OCI-LY3 (cell line): ENCODE results near the gene ABCB8.
A peak's percentile ranks its signal among the peaks of the same experiment; 100 is the strongest.

ENCODE experiments used
- H2AFZ ChIP-seq: fragments of 200-600, 300-600 bp; shearing (Covaris generic); 2 replicates; pipeline ENCODE4 v1.6.0; 2014; ENCODE audit warnings: antibody characterized with exemption, low read depth, low read length
- H3K27ac ChIP-seq: fragments of 200-600, 300-600 bp; sonication (generic); 2 replicates; pipeline ENCODE4 v1.5.1; 2014; ENCODE audit warnings: mild to moderate bottlenecking, low read length, moderate library complexity, mixed read lengths
- H3K27me3 ChIP-seq: fragments of 200-600, 300-600 bp; sonication (generic); 2 replicates; pipeline ENCODE4 v1.6.1; 2014; ENCODE audit warnings: low read depth, low read length, mixed read lengths
- H3K36me3 ChIP-seq: fragments of 200-600, 300-600 bp; sonication (generic); replicated peaks from 2 replicates; pipeline ENCODE3; 2014; ENCODE audit warnings: low read depth, low read length, mixed read lengths
- H3K4me1 ChIP-seq: fragments of 300-600, 200-600 bp; sonication (generic); 2 replicates; pipeline ENCODE4 v1.6.1; 2014; ENCODE audit warnings: low read length, mixed read lengths
- H3K4me2 ChIP-seq: fragments of 200-600, 300-600 bp; sonication (generic); 2 replicates; pipeline ENCODE4 v1.6.1; 2014; ENCODE audit warnings: low read length, mixed read lengths
- H3K4me3 ChIP-seq: fragments of 300-600, 200-600 bp; sonication (generic); 2 replicates; pipeline ENCODE4 v1.5.1; 2014; ENCODE audit warnings: antibody characterized with exemption, mild to moderate bottlenecking, low read length, moderate library complexity
- H3K79me2 ChIP-seq: fragments of 300-600, 200-600 bp; shearing (Covaris generic); 2 replicates; pipeline ENCODE4 v1.6.1; 2014; ENCODE audit warnings: mild to moderate bottlenecking, low read length, mixed read lengths
- H3K9ac ChIP-seq: fragments of 300-600, 200-600 bp; shearing (Covaris generic); 2 replicates; pipeline ENCODE4 v1.6.0; 2014; ENCODE audit warnings: mild to moderate bottlenecking, low read length, moderate library complexity
- H3K9me3 ChIP-seq: fragments of 200-600, 300-600 bp; shearing (Covaris generic); 2 replicates; pipeline ENCODE4 v1.6.1; 2014; ENCODE audit warnings: low read length, mixed read lengths; ENCODE audit not compliant: insufficient read depth
- H4K20me1 ChIP-seq: fragments of 200-600, 300-600 bp; sonication (generic); 2 replicates; pipeline ENCODE4 v1.6.1; 2016; ENCODE audit warnings: low read length, mixed read lengths; ENCODE audit not compliant: insufficient read depth
- EZH2phosphoT487 ChIP-seq: fragments of 200-600 bp; shearing (Covaris generic); IDR thresholded peaks from 2 replicates; pipeline ENCODE4 v1.6.1; 2018; ENCODE audit warnings: antibody characterized with exemption, mixed run types, low read depth
- TF ChIP-seq, protein P1 (sequence below): fragments of 200-600, 300-600 bp; sonication (generic); IDR thresholded peaks from 2 replicates; pipeline ENCODE4 v1.5.1; 2014; ENCODE audit warnings: antibody characterized with exemption, low read length, low read depth

ABCB8 gene

GRCh38 chr7:150982351-150982750 is 45.9 kb upstream of the ABCB8 start:
- no peaks in the 10 kb centered on the region for H4K20me1 ChIP-seq
- no peak overlapping the region for H3K9ac ChIP-seq
- H3K4me2 ChIP-seq = no peak overlapping the region
- no peak overlapping the region for H2AFZ ChIP-seq
- H3K79me2 ChIP-seq = no peaks in the 10 kb centered on the region
- no peaks in the 10 kb centered on the region for H3K9me3 ChIP-seq
- H3K27ac ChIP-seq = no peak overlapping the region
- H3K27me3 ChIP-seq = peaks cover 46% of the 10 kb centered on the region
- TF ChIP-seq EZH2phosphoT487 = no peak
- TF ChIP-seq, protein P1, sequence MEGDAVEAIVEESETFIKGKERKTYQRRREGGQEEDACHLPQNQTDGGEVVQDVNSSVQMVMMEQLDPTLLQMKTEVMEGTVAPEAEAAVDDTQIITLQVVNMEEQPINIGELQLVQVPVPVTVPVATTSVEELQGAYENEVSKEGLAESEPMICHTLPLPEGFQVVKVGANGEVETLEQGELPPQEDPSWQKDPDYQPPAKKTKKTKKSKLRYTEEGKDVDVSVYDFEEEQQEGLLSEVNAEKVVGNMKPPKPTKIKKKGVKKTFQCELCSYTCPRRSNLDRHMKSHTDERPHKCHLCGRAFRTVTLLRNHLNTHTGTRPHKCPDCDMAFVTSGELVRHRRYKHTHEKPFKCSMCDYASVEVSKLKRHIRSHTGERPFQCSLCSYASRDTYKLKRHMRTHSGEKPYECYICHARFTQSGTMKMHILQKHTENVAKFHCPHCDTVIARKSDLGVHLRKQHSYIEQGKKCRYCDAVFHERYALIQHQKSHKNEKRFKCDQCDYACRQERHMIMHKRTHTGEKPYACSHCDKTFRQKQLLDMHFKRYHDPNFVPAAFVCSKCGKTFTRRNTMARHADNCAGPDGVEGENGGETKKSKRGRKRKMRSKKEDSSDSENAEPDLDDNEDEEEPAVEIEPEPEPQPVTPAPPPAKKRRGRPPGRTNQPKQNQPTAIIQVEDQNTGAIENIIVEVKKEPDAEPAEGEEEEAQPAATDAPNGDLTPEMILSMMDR = no peak
- no peak overlapping the region for H3K4me3 ChIP-seq
- H3K4me1 ChIP-seq = peaks cover 5% of the 10 kb centered on the region; the same call in 1 of the 2 replicates
- H3K36me3 ChIP-seq = no peaks in the 10 kb centered on the region

DNA sequence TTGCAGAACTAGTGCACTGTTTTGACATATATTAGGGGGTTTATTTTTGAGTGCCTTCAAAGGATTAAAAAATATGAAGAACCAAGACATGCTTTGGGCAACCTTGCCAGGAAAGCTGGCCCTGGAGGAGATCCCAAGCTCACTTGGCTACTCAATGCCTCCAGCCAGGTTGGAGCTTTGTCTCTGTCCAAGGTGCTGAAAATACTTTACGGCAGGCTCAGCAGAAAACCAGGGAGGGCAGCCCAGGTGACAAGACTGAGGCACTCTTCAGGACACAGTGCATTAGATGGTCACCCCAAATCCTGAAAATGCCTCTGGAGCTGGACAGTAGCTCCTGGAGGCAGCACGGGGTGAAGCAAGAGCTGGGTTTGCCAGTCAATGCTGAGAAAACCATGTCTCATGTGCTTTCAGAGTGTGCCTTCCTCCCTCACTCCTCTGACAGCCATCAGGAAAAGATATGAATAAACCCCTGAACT is 44.3 kb upstream of the ABCB8 start:
- H4K20me1 ChIP-seq = no peaks in the 10 kb centered on the region
- no peak overlapping the region for H2AFZ ChIP-seq
- no peak overlapping the region for H3K27ac ChIP-seq
- no peak overlapping the region for H3K4me2 ChIP-seq
- H3K79me2 ChIP-seq = no peaks in the 10 kb centered on the region
- peaks cover 10% of the 10 kb centered on the region for H3K4me1 ChIP-seq
- no peak overlapping the region for H3K4me3 ChIP-seq
- H3K9me3 ChIP-seq = no peaks in the 10 kb centered on the region
- no peak for TF ChIP-seq EZH2phosphoT487
- TF ChIP-seq, protein P1 = no peak
- no peaks in the 10 kb centered on the region for H3K36me3 ChIP-seq
- H3K9ac ChIP-seq = no peak overlapping the region
- H3K27me3 ChIP-seq = peaks cover 46% of the 10 kb centered on the region

- Histone ChIP-seq H3K27ac (no peak overlapping the region), H3K9me3 (peaks cover 9% of the 10 kb centered on the region; the same call in 1 of the 2 replicates), H3K9ac (no peak overlapping the region), H3K4me1 (peaks cover 10% of the 10 kb centered on the region), H2AFZ (no peak overlapping the region), H3K4me2 (peak overlapping the region; percentile 55), H3K79me2 (no peaks in the 10 kb centered on the region), H3K4me3 (no peak overlapping the region; the same call in 1 of the 2 replicates), H3K27me3 (peaks cover 28% of the 10 kb centered on the region), H4K20me1 (no peaks in the 10 kb centered on the region), H3K36me3 (peaks cover 3% of the 10 kb centered on the region)
- TF ChIP-seq, protein P1 = peak; percentile 68
- TF ChIP-seq EZH2phosphoT487 = no peak
Observed at GRCh38 chr7:150986099-150986512, 42.1 kb upstream of the ABCB8 start.

DNA sequence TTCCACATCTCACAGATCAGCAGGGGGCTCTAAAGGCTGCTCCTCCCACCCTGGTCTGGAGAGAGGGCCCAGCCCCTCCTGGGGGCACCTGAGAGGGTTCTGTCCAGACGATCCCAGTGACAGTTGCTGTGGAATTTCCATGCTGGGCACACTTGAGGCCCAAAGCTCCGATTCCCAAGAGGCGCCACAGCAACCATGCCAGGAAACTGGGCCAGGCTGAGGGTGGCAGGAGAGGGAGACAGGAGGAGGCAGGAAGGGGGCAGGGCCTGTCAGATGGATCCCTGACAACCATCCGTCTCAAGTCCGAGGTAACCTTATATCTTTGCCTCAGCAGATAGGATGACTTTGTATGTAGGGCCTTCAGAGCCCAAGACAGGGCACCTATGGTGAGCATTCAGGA is 41.7 kb upstream of the ABCB8 start:
- peaks cover 9% of the 10 kb centered on the region; the same call in 1 of the 2 replicates for H3K9me3 ChIP-seq
- H3K79me2 ChIP-seq = no peaks in the 10 kb centered on the region
- H3K4me1 ChIP-seq = peaks cover 10% of the 10 kb centered on the region
- H3K36me3 ChIP-seq = peaks cover 3% of the 10 kb centered on the region
- no peaks in the 10 kb centered on the region for H4K20me1 ChIP-seq
- no peak overlapping the region for H2AFZ ChIP-seq
- no peak overlapping the region for H3K9ac ChIP-seq
- no peak for TF ChIP-seq EZH2phosphoT487
- TF ChIP-seq, protein P1 = no peak
- H3K4me3 ChIP-seq = no peak overlapping the region
- no peak overlapping the region for H3K27ac ChIP-seq
- peaks cover 23% of the 10 kb centered on the region for H3K27me3 ChIP-seq
- H3K4me2 ChIP-seq = peak overlapping the region; percentile 55
